NCI-H128 (cell line): ENCODE results near the gene PTGER4.

ENCODE experiments used
- DNase-seq: peaks from one replicate; lab custom pipeline; 2025; ENCODE audit not compliant: unreplicated experiment; lab: John Stamatoyannopoulos, UW

The PTGER4 gene

DNA sequence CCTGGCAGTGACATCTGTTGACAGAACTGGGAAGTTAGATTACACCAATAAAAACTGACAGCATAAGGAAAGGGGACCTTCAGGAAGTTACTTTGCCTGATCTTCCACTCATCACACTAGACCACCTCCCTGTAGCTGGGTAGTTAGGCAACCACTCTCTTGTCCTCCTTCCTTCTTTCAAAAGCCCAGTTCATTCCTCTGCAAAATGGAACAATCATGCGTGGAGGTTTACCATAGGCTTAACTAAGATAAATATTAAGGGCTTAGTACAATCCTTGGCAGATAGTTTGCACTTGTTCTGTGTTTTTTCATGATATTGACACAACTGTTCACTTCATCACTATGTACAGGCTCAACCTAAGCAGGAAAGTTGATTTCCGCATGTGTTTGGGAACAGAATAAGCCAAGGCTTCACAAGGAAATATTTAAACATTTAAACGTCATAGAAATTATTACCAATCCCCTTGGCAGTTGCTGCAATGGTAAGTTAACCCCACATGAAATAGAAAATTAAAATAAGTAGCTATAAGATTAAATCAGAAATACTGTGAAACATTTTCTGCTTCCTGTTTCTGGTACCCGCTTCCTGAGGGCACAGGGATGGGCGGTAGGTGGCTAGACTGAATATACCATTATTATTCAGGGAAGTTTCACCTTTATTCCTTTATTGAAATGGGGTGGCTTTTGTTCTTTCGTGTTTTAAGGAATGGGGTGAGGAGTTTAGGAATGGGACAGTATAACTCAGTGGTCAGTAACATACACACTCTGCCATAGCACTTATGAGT is 9.9 kb upstream of the PTGER4 start:
- no peak for DNase-seq

DNA sequence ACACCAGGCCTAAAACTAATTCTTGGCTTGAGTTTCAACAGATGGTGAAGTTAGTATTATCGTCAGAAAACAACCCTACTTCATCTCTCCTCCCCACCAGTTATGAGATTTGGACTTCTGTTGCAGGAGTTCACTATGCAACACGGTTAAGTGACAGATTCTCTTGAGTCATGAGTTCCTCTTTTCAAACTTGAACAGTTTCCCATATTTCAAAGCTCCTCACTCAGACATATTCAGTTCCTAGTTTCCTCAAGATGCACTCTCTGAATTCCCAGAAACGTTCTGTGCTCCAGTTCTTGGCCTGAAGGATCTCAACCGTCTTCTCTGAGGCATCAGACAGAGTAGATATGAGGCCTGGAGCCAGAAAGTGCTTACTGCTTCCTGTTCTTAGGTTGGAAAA is 7.3 kb upstream of the PTGER4 start:
- no peak for DNase-seq

DNA sequence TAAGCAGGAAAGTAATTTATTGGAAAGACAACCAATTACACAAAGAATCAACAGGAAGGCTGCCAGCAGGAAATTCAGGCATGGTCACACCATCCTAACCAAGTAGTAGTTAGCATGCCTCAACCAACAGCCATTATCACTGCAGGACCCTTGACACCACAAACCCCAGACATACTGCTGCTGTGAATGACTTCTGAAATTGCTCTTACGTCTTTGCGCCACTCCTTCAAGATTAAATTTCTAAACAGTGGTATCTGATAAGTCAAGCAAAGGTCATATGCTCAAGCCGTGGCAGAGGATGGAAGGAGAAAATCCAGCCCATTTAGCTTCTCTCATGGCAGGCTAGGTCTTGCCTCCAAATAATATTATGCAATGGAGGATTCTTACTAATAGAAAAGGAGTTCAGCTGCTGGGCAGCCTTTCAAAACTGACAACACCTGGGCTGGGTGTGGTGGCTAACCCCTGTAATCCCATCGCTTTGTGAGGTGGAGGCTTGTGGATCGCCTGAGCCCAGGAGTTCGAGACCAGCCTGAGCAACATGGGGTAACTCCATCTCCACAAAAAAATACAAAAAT is 5.0 kb upstream of the PTGER4 start:
- no peak for DNase-seq

DNA sequence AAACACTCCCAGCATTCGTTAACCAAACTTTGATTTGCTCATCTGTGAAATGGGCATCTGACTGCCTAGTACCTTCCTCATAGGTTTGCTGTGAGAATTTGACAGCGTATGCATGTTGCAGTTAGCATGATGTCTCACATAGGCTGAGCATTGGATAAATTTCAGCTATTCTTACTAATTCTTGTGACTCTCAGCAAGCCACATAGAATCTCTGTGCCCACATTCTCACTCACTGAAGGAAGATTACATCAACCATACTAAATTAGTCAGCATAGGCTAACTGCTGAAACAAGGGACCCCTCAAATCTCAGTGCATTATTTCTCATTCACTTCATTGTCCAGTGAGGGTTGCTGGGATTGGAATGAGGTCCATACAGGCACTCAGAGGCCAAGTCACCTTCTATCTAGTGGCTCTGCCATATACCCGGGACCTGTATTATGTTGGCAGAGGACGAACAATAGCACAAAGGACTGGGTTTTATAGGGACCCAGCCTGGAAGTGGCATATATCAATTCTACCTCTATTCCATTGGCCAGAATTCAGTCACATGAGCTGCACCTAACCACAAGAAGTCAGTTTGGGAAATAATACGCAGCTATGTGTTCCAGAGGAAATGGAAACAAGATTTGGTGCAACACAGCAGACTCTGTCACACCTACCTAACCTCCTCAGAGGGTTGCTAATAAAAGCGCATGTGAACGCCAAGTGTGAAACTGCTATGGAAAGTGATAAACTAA is 4.2 kb upstream of the PTGER4 start:
- DNase-seq, result no peak

DNA sequence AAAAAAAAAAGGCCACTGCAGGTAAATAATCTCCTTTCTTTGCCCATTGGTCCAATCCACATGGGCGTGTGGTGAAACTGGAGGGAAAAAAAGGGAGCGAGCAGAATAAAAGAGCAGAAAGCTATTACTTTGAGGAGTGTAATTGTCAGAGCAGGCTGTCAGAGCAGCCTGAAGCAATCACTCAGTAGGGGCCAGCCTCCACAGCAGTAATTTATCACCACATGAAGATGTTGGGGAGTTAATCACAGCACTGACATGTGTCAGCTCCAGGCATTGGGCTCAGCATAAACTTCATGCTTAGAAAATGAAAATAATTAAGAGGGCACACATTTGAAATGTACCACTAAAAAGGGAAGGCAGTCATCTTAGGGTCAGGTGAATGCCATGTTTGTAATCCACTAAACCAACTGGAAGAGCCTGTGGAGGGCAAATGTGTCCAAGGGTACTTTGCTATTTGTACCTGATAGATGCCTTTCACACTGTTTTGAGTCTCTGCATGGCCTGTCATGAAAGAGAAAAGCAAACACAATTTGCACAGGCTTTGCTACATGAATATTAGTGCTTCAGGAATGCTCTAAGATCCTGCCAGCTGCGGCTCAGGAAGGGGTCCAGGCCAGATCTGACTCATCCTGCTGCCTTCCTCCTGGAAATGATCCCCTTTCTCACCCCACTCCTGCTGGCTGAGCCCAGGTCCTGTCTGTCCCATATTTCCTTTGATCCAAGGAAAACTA is 2.9 kb upstream of the PTGER4 start:
- no peak for DNase-seq

- DNase-seq, result no peak
Observed at GRCh38 chr5:40677456-40677855, 2.3 kb upstream of the PTGER4 start.

DNA sequence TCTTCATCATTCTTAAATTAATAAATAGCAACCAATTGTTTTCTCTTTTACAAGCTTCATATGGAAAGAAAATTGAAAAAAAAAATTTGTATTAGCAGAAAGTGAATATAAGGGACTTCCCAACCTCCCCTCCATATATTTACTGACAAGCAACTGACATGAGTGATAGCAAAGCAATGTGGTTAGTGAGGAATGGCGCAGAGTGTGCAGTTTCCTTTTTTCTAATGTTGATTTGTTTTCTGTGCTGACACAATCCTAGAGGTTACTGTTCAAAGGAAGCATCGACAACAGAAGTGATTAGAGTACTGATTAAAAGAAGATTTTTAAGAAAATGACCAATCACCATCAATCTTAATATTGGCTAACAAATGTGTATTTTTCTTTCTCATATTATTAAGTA is 1.7 kb upstream of the PTGER4 start:
- no peak for DNase-seq

- DNase-seq, result no peak
Observed at GRCh38 chr5:40678460-40679147, 1.1 kb upstream of the PTGER4 start.

DNA sequence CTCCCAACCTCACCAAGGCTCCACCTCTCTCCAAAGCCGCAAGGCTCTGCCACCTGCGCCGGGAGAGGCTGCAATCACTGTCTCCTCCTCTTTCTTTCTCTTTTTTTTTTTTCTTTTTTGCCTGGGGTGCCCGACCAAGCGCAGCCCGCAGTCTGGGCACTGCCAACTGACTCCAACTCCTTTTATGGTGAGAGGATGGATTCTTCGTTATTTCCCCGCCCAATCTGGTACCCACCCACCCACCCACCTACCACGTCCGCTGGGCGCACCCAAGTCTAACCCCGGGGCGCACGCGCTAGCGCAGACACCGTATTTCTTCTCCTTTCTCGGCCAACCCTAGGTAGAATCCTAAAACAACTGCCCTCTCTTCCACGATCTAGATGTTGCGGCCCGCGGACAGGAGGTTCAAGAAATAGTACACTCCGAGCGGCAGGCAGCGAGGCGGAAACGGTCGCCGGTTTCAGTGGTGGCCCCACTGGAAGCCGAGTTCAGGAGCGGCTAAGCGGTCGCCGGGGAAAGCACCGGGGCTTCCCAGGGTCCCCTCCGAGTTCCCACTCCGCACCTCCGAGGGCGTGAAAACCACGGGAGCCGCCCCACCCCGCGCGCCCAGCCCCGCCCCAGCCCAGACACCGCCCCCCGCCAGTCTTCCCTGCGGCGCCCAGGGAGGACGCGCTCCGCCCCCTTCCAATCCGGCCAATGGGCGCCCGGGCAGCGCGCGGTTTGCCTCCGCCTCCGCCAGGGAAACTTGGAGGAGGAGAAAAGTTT is 385 bp upstream of the PTGER4 start:
- DNase-seq, result no peak

DNA sequence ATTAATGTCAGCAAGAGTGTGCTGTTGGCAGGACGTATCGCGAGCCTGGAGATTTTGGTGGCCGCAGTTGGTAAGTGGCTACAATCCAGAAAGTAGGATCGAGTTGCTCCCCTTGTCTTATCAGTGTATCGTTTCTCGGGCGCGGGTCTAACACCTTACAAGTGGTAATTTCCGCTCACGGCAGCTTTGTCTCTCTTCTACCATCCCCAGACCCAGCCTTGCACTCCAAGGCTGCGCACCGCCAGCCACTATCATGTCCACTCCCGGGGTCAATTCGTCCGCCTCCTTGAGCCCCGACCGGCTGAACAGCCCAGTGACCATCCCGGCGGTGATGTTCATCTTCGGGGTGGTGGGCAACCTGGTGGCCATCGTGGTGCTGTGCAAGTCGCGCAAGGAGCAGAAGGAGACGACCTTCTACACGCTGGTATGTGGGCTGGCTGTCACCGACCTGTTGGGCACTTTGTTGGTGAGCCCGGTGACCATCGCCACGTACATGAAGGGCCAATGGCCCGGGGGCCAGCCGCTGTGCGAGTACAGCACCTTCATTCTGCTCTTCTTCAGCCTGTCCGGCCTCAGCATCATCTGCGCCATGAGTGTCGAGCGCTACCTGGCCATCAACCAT is 1.1 kb downstream of the PTGER4 start:
- no peak for DNase-seq

GRCh38 chr5:40681363-40682153 is 1.8 kb downstream of the PTGER4 start:
- no peak for DNase-seq

GRCh38 chr5:40682154-40683017 is 2.7 kb downstream of the PTGER4 start:
- no peak for DNase-seq

DNA sequence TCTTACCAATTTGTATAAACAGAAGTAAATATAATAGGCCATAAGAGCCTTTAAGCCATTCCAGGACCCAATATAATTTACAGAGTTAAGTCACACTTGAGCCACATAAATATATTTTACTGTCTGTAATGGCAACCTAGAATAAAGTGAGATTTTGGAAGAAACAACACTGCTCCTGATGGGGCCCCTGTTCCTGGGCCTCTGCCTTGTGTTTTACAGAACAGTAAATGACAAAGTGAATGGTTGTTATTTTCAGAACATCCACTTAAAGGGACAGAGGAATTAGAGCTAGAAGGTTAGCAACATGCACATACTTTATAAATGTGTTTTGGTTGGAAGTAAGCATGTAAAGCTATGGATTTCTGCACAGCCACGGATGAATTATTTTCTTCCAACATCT is 3.6 kb downstream of the PTGER4 start:
- DNase-seq, result no peak

DNA sequence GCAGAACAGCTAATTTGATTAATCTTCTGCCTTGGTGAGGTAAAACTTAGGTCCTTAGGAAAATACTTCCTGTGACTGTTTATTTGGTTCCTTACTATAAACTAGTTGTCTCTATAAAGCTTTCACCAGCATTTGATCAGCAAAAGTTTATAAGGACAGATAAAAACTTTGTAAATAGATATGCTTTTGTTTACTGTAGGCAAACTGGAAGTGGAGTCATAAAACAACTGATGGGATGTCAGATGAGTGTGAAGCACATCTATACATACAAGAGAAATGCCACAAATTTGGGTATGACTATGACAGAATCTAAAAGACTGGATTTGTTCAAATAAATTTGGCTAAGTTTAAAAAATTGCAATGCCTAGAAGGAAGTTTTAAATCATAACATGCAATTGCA is 5.5 kb downstream of the PTGER4 start:
- no peak for DNase-seq

DNA sequence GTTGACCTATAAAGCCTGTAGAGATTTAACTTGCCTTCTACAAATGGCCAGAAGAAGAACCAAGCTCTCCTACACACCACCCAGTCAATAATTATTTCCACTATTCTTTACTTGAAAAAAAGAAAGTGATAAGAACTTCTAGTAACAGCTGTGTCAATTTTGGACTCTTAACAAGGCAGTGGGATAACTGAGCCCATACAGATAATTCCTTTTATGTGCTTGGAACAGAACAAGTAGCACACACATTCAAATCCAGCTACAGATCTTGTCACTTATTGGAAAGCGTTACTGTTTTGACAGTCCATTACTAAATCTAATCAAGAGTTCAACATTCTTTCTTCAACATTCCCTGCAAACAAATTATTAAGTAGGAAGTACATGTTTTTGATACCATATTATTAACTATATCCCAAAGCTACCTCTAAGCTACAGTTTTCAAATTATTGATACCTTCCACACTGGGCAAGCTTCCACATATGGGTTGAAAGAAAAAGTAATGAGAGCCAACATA is 6.3 kb downstream of the PTGER4 start:
- no peak for DNase-seq

DNA sequence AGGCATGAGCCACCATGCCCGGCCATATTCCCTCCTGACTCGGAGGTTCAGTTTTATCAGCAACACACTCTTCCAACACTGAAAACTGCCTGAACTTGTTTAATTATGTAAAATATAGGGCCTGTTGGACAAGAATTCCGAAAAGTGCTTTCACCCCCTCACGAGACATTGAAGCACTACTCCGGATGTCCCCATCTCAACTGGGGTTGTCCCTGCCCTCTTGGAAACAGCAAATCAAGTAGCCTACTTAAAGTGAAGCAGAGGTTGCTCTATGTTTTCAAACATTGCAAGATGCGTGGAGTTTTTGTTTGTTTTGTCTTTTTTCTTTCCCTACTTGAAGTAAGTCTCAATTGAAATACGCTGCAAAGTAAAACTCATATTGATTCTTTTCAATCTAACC is 7.6 kb downstream of the PTGER4 start:
- no peak for DNase-seq

DNA sequence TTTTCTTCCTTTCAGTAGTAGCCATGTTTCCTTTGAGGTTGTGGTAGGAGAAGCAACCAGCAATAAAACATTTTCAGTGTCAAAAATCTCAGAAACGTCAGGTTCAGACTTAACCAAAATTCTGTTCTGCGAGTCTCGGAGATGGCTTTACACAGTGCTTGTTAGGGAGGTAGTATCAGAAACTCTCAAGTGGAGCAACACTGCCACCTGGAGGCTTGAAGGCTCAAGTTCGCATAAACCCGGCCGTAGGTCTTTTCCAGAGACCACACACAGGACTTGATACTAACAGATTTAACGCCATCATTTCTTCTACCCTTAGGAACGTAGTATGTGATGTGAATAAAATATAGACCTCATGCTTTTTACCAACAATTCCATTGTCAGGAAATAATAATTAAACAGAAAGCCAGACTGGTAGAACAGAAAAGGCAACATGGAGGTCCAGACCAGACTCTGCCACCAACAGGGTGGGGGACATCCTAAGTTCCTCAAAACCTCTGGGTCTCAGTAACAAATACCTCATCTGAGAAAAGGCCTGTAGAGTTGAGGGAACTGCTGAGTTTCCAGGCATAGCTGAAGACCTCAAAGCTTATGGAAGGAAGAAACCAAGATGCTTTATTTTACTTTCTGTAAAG is 8.5 kb downstream of the PTGER4 start:
- peak; percentile 65 for DNase-seq
